Measurements from ENCODE around the gene TNFRSF14.

Gene TNFRSF14

DNA sequence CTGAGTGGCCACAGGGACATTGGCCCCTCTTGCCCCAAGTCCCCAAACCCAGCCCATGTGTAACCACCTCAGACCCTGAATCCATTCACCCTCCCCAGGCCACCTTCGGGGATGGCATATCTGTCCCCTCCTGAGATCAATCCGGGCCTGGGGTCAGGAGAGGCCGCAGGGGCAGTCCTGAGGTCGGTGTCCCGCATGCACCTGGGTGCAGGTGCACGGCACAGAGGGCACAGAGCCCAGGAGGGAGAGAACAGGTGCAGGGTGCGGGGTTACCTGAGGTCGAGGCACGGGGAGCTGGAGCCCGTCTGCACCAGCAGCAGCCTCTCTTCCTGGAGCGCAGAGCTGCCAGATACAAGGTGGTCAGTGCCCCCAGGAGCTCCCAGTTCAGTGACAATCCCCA lies 46.6 kb upstream of the TNFRSF14 start:
- ATAC-seq, result no peak
- no peak for TF ChIP-seq TOX (CRISPR knock-in tag; IDR thresholded peaks at IDR 0.05; ENCODE audit: borderline replicate concordance)
- TF ChIP-seq, protein P1, sequence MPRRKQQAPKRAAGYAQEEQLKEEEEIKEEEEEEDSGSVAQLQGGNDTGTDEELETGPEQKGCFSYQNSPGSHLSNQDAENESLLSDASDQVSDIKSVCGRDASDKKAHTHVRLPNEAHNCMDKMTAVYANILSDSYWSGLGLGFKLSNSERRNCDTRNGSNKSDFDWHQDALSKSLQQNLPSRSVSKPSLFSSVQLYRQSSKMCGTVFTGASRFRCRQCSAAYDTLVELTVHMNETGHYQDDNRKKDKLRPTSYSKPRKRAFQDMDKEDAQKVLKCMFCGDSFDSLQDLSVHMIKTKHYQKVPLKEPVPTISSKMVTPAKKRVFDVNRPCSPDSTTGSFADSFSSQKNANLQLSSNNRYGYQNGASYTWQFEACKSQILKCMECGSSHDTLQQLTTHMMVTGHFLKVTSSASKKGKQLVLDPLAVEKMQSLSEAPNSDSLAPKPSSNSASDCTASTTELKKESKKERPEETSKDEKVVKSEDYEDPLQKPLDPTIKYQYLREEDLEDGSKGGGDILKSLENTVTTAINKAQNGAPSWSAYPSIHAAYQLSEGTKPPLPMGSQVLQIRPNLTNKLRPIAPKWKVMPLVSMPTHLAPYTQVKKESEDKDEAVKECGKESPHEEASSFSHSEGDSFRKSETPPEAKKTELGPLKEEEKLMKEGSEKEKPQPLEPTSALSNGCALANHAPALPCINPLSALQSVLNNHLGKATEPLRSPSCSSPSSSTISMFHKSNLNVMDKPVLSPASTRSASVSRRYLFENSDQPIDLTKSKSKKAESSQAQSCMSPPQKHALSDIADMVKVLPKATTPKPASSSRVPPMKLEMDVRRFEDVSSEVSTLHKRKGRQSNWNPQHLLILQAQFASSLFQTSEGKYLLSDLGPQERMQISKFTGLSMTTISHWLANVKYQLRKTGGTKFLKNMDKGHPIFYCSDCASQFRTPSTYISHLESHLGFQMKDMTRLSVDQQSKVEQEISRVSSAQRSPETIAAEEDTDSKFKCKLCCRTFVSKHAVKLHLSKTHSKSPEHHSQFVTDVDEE (CRISPR knock-in tag; IDR thresholded peaks at IDR 0.05), result no peak
- TF ChIP-seq CSDC2 (CRISPR knock-in tag; IDR thresholded peaks at IDR 0.05), result no peak
- no peak for TF ChIP-seq ARNTL (CRISPR knock-in tag; IDR thresholded peaks at IDR 0.05; ENCODE audit: borderline replicate concordance, low read depth)
- TF ChIP-seq, protein P2, sequence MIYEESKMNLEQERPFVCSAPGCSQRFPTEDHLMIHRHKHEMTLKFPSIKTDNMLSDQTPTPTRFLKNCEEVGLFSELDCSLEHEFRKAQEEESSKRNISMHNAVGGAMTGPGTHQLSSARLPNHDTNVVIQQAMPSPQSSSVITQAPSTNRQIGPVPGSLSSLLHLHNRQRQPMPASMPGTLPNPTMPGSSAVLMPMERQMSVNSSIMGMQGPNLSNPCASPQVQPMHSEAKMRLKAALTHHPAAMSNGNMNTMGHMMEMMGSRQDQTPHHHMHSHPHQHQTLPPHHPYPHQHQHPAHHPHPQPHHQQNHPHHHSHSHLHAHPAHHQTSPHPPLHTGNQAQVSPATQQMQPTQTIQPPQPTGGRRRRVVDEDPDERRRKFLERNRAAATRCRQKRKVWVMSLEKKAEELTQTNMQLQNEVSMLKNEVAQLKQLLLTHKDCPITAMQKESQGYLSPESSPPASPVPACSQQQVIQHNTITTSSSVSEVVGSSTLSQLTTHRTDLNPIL (CRISPR knock-in tag; IDR thresholded peaks at IDR 0.05; ENCODE audit: low read depth), result no peak
- TF ChIP-seq RARB (CRISPR knock-in tag; IDR thresholded peaks at IDR 0.05), result no peak

DNA sequence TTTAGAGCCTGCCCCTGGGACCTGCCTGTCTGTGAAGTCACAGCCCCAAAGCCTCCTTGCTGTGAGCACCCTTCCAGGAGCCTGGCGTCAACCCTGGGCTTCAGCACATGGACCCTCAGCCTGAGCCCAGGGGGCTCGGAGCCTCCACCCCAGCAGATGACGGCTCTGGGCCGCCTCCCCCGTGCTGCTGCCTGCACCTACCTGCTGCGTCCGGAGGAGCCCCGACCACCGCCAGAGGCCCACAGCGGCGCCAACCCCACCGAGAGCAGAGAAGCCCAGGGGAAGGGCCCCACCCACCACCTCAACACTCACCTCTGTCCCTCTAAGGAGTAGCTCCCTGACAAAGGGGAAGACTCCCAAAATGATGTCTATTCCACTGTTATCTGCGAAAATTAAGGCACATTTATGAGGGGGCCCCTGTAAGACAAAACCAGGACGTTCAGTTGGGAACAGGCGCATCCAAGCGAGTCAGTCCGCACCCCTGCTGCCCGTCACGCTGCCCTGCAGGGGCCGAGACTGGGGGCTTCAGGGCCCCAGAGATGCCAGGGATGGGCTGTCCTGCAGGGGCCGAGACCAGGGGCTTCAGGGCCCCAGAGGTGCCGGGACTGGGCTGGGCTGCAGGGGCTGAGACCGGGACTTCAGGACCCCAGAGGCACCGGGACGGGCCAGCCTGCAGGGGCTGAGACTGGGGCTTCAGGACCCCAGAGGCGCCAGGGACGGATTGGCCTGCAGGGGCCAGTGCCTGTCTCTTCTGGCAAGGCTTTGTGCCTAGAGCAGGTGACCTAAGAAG lies 45.6 kb upstream of the TNFRSF14 start:
- TF ChIP-seq PPARA (CRISPR knock-in tag; IDR thresholded peaks at IDR 0.05; ENCODE audit: borderline replicate concordance) (no peak), ZNF70 (CRISPR knock-in tag; IDR thresholded peaks at IDR 0.05) (no peak), OSR1 (CRISPR knock-in tag; IDR thresholded peaks at IDR 0.05) (no peak), ZFP30 (CRISPR knock-in tag; IDR thresholded peaks at IDR 0.05) (no peak), TOX (CRISPR knock-in tag; IDR thresholded peaks at IDR 0.05; ENCODE audit: borderline replicate concordance) (no peak), GLIS3 (CRISPR knock-in tag; IDR thresholded peaks at IDR 0.05) (no peak), ZNF8 (CRISPR knock-in tag; IDR thresholded peaks at IDR 0.05) (no peak), ESRRG (CRISPR knock-in tag; IDR thresholded peaks at IDR 0.05) (no peak), ISL1 (CRISPR knock-in tag; IDR thresholded peaks at IDR 0.05) (no peak), CSDC2 (CRISPR knock-in tag; IDR thresholded peaks at IDR 0.05) (no peak), BACH2 (CRISPR knock-in tag; IDR thresholded peaks at IDR 0.05; ENCODE audit: borderline replicate concordance) (no peak), ZFP3 (CRISPR knock-in tag; IDR thresholded peaks at IDR 0.05) (no peak), TCF4 (CRISPR knock-in tag; IDR thresholded peaks at IDR 0.05; ENCODE audit: borderline replicate concordance) (no peak), ARNTL (CRISPR knock-in tag; IDR thresholded peaks at IDR 0.05; ENCODE audit: borderline replicate concordance, low read depth) (no peak), SNAI2 (CRISPR knock-in tag; IDR thresholded peaks at IDR 0.05) (no peak), ZNF565 (CRISPR knock-in tag; conservative IDR thresholded peaks at IDR 0.05; ENCODE audit: low read depth) (no peak)
- TF ChIP-seq, protein P2 (CRISPR knock-in tag; IDR thresholded peaks at IDR 0.05; ENCODE audit: low read depth), result no peak
- TF ChIP-seq, protein P1 (CRISPR knock-in tag; IDR thresholded peaks at IDR 0.05), result no peak
- TF ChIP-seq, protein P3, sequence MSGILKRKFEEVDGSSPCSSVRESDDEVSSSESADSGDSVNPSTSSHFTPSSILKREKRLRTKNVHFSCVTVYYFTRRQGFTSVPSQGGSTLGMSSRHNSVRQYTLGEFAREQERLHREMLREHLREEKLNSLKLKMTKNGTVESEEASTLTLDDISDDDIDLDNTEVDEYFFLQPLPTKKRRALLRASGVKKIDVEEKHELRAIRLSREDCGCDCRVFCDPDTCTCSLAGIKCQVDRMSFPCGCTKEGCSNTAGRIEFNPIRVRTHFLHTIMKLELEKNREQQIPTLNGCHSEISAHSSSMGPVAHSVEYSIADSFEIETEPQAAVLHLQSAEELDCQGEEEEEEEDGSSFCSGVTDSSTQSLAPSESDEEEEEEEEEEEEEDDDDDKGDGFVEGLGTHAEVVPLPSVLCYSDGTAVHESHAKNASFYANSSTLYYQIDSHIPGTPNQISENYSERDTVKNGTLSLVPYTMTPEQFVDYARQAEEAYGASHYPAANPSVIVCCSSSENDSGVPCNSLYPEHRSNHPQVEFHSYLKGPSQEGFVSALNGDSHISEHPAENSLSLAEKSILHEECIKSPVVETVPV (CRISPR knock-in tag; IDR thresholded peaks at IDR 0.05), result no peak
- TF ChIP-seq, protein P4, sequence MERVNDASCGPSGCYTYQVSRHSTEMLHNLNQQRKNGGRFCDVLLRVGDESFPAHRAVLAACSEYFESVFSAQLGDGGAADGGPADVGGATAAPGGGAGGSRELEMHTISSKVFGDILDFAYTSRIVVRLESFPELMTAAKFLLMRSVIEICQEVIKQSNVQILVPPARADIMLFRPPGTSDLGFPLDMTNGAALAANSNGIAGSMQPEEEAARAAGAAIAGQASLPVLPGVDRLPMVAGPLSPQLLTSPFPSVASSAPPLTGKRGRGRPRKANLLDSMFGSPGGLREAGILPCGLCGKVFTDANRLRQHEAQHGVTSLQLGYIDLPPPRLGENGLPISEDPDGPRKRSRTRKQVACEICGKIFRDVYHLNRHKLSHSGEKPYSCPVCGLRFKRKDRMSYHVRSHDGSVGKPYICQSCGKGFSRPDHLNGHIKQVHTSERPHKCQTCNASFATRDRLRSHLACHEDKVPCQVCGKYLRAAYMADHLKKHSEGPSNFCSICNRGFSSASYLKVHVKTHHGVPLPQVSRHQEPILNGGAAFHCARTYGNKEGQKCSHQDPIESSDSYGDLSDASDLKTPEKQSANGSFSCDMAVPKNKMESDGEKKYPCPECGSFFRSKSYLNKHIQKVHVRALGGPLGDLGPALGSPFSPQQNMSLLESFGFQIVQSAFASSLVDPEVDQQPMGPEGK (CRISPR knock-in tag; IDR thresholded peaks at IDR 0.05; ENCODE audit: borderline replicate concordance), result no peak
- ATAC-seq, result no peak

Measured in SK-N-SH treated with all-trans-retinoic acid at 6 μM for 48 hours (cell line).